Measurements from ENCODE around the gene NKX3-2.

Gene NKX3-2

DNA sequence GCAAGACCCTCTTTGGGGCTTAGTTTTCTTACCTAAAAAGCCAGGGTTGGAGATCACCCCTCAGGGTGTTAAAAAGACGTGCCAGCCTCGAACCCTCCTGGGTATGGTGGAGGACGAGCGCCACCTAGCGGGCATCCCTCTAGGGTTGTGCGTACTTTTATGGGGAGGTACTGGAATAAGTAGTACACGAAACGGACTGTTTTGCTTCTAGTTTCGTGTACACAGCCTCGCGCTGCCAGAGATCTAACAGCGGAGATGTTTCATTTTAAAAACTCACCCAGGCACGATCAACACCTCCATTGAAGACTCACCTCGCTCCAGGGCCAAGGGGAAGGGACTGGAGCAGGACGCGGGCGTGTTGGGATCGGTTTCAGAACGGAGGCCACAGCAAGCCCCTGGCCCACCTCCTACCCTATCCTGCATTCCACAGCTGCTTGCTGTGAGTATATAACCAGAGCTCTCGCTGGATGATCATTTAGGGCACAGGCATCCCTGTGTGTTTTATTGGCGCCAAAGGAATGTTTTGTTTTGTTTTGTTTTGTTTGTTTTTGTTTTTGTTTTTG is 4.8 kb upstream of the NKX3-2 start:
- Histone ChIP-seq H3K9me3 (replicated peaks; ENCODE audit: insufficient read depth, low read length) (no peaks in the 10 kb centered on the region), H3K27me3 (replicated peaks; ENCODE audit: insufficient read depth, low read length) (peaks cover 17% of the 10 kb centered on the region; the same call in 1 of the 2 replicates), H3K4me3 (ENCODE audit: low read length) (peak overlapping the region; percentile 79), H3F3A (ENCODE audit: insufficient read depth, low read length) (peaks cover 5% of the 10 kb centered on the region), H4K20me1 (ENCODE audit: insufficient read depth, low read length) (no peaks in the 10 kb centered on the region), H3K9me2 (replicated peaks; ENCODE audit: insufficient read depth, low read length) (no peaks in the 10 kb centered on the region), H2AFZ (ENCODE audit: low read length) (peak overlapping the region; percentile 81), H3K27ac (ENCODE audit: low read length) (peak overlapping the region; percentile 58; the same call in 1 of the 2 replicates), H3K4me1 (ENCODE audit: low read length) (peaks cover 5% of the 10 kb centered on the region), H3K4me2 (ENCODE audit: low read depth, low read length) (peak overlapping the region; percentile 64), H3K9ac (ENCODE audit: low read length) (peak overlapping the region; percentile 59), H3K79me2 (ENCODE audit: low read length) (no peaks in the 10 kb centered on the region), H3K36me3 (replicated peaks; ENCODE audit: insufficient read depth, low read length) (no peaks in the 10 kb centered on the region)
- DNase-seq: peak; percentile 93
- TF ChIP-seq, protein P1, sequence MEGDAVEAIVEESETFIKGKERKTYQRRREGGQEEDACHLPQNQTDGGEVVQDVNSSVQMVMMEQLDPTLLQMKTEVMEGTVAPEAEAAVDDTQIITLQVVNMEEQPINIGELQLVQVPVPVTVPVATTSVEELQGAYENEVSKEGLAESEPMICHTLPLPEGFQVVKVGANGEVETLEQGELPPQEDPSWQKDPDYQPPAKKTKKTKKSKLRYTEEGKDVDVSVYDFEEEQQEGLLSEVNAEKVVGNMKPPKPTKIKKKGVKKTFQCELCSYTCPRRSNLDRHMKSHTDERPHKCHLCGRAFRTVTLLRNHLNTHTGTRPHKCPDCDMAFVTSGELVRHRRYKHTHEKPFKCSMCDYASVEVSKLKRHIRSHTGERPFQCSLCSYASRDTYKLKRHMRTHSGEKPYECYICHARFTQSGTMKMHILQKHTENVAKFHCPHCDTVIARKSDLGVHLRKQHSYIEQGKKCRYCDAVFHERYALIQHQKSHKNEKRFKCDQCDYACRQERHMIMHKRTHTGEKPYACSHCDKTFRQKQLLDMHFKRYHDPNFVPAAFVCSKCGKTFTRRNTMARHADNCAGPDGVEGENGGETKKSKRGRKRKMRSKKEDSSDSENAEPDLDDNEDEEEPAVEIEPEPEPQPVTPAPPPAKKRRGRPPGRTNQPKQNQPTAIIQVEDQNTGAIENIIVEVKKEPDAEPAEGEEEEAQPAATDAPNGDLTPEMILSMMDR (IDR thresholded peaks at IDR 0.05; ENCODE audit: low read length): peak; percentile 86
- no peak for TF ChIP-seq EZH2phosphoT487 (IDR thresholded peaks at IDR 0.05; ENCODE audit: low read length)

DNA sequence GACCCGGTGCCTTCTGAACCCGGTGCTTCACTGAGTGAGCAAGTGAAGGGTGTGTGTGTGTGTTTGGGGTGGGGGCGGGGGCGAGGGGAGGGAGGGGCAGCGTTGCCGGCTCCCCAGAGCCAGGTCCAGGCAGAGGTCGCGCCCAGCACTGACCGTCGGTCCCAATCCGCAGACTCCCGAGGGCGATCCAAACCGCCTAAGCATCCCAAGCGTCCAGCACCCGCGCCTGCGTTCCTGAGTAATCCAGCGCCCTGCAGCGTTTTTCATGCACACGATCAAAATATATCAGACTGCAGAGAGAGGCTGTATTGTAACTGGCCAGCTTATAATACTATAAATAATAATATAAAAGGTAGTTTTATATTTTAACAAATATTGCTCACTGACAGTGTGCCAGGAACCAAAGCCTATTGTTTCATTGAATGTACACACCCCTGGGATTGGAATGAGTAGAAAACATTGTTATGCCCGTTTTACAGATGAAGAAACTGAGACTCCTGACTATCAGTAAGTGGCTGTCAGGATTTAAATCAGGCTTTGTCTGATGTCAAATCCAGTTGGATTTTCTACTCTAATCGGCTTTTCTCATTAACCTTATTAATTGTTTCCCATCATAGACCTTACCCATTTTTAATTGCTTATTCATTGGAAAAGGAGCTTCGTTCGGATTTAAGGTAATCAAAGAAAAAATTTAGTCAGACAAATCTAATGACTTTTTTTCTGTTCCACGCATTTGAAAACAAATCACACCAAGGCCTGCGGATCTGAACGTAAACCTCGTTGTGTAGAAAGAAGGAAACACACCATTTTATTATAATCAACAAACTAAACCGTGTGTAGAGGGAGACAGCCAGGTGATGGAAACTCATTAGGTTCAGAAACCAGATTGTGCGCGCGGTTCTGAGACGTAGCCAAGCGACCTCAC is 4.0 kb upstream of the NKX3-2 start:
- Histone ChIP-seq H3K27ac (ENCODE audit: low read length) (no peak overlapping the region), H3K4me1 (ENCODE audit: low read length) (peaks cover 5% of the 10 kb centered on the region), H4K20me1 (ENCODE audit: insufficient read depth, low read length) (no peaks in the 10 kb centered on the region), H3K79me2 (ENCODE audit: low read length) (no peaks in the 10 kb centered on the region), H3K4me3 (ENCODE audit: low read length) (peak overlapping the region; percentile 79), H3K9me3 (replicated peaks; ENCODE audit: insufficient read depth, low read length) (no peaks in the 10 kb centered on the region), H3F3A (ENCODE audit: insufficient read depth, low read length) (peaks cover 5% of the 10 kb centered on the region), H3K36me3 (replicated peaks; ENCODE audit: insufficient read depth, low read length) (no peaks in the 10 kb centered on the region), H3K9ac (ENCODE audit: low read length) (peak overlapping the region; percentile 56; the same call in 1 of the 2 replicates), H3K27me3 (replicated peaks; ENCODE audit: insufficient read depth, low read length) (peaks cover 17% of the 10 kb centered on the region; the same call in 1 of the 2 replicates), H3K9me2 (replicated peaks; ENCODE audit: insufficient read depth, low read length) (no peaks in the 10 kb centered on the region), H2AFZ (ENCODE audit: low read length) (peak overlapping the region; percentile 95), H3K4me2 (ENCODE audit: low read depth, low read length) (peak overlapping the region; percentile 92)
- TF ChIP-seq EZH2 (optimal IDR thresholded peaks at IDR 0.05; ENCODE audit: low read depth, low read length): no peak
- TF ChIP-seq, protein P1 (IDR thresholded peaks at IDR 0.05; ENCODE audit: low read length): no peak
- no peak for TF ChIP-seq EZH2phosphoT487 (IDR thresholded peaks at IDR 0.05; ENCODE audit: low read length)
- DNase-seq: peak; percentile 17

DNA sequence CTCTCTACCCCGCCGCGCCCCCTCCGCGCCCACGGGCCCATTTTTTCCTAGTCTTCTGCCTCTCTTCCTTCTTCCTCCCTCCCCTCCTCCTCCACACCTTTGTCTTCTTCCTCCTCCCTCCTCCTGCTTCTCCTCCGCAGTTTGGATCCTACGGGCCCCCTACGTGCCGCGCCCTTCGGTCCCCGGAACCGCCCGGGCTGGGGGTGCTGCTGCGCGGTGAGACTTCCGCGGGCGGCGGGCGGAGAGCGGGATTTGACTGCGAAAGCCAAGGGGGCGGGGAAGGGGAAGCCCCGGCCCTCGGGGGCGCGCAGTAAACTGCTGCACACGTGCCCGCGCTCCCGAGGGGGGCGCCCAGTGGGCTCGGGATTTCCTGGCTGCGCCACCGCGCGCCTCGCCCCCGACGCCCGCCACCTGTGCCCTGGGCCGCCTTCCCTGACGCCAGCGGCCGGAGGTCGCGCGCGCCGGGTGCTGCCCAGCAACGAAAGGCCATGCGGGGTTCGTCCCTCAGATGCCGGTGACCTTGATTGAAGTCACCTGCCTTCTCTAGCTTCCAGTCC is 3.3 kb upstream of the NKX3-2 start:
- Histone ChIP-seq H3K36me3 (replicated peaks; ENCODE audit: insufficient read depth, low read length) (no peaks in the 10 kb centered on the region), H3F3A (ENCODE audit: insufficient read depth, low read length) (peaks cover 5% of the 10 kb centered on the region), H3K4me2 (ENCODE audit: low read depth, low read length) (peak overlapping the region; percentile 92), H3K4me3 (ENCODE audit: low read length) (peak overlapping the region; percentile 79), H3K9me2 (replicated peaks; ENCODE audit: insufficient read depth, low read length) (no peaks in the 10 kb centered on the region), H3K27ac (ENCODE audit: low read length) (no peak overlapping the region; the same call in 1 of the 2 replicates), H3K9ac (ENCODE audit: low read length) (peak overlapping the region; percentile 56; the same call in 1 of the 2 replicates), H3K4me1 (ENCODE audit: low read length) (peaks cover 5% of the 10 kb centered on the region), H4K20me1 (ENCODE audit: insufficient read depth, low read length) (no peaks in the 10 kb centered on the region), H3K9me3 (replicated peaks; ENCODE audit: insufficient read depth, low read length) (no peaks in the 10 kb centered on the region), H3K27me3 (replicated peaks; ENCODE audit: insufficient read depth, low read length) (peaks cover 17% of the 10 kb centered on the region; the same call in 1 of the 2 replicates), H3K79me2 (ENCODE audit: low read length) (no peaks in the 10 kb centered on the region), H2AFZ (ENCODE audit: low read length) (peak overlapping the region; percentile 95)
- DNase-seq: peak; percentile 56
- TF ChIP-seq, protein P1 (IDR thresholded peaks at IDR 0.05; ENCODE audit: low read length): no peak
- TF ChIP-seq EZH2phosphoT487 (IDR thresholded peaks at IDR 0.05; ENCODE audit: low read length) (no peak), EZH2 (optimal IDR thresholded peaks at IDR 0.05; ENCODE audit: low read depth, low read length) (no peak)

Data from MM.1S (cell line).